Activated CD4-positive, alpha-beta T cell treated with anti-CD3 and anti-CD28 coated beads, Interleukin-10, Interleukin-2, amounts not matched to agents 100 ng/mL and 50 ng/mL, durations not matched to agents 16 hours and 8 hours (primary cell): ENCODE results near the gene FAM217A.
A peak's percentile ranks its signal among the peaks of the same experiment; 100 is the strongest.

Source experiments
- DNase-seq: peaks from one replicate; pipeline ENCODE4 v3.0.0-alpha.2; 2020

FAM217A gene

GRCh38 chr6:4021133-4021853 is 57.6 kb downstream of the FAM217A start:
- DNase-seq = peak; percentile 96

- no peak for DNase-seq
Measured at GRCh38 chr6:4020822-4021132, 58.2 kb downstream of the FAM217A start.

- no peak for DNase-seq
Measured at GRCh38 chr6:4018924-4019236, 60.1 kb downstream of the FAM217A start.
